ENCODE measurements around the gene SLC7A1. TPM values are rescaled to one million over a fixed set of nuclear protein-coding genes. Genes with fewer than 3 reads are reported as not detected.

Gene SLC7A1
- polyA plus RNA-seq, 1 experiment: 43.2 TPM

DNA sequence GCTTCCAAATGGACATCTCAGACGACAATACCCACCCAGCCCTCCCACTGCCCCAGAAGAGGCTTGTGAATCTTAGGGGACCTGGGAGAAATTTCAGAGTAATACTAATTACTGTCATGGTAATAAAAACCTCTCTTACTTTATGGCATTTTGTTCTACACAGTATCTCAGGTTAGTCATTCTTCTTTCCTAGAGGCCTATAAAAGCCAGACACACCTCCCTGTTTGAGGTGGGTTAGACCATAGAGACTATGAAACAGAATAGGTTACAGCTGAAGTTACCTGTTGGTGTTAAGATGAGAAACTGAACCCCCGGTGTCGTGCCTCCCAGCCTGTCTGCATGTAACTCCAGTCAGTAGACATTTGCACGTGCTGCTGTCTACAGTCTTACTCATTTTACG is 113.9 kb downstream of the SLC7A1 start:
- H3K36me3 ChIP-seq (ENCODE audit: control insufficient read depth, insufficient read depth, low read length): no peaks in the 10 kb centered on the region
- H3K27me3 ChIP-seq (ENCODE audit: control insufficient read depth, insufficient read depth, low read length): peaks cover 16% of the 10 kb centered on the region
- TF ChIP-seq, protein P1, sequence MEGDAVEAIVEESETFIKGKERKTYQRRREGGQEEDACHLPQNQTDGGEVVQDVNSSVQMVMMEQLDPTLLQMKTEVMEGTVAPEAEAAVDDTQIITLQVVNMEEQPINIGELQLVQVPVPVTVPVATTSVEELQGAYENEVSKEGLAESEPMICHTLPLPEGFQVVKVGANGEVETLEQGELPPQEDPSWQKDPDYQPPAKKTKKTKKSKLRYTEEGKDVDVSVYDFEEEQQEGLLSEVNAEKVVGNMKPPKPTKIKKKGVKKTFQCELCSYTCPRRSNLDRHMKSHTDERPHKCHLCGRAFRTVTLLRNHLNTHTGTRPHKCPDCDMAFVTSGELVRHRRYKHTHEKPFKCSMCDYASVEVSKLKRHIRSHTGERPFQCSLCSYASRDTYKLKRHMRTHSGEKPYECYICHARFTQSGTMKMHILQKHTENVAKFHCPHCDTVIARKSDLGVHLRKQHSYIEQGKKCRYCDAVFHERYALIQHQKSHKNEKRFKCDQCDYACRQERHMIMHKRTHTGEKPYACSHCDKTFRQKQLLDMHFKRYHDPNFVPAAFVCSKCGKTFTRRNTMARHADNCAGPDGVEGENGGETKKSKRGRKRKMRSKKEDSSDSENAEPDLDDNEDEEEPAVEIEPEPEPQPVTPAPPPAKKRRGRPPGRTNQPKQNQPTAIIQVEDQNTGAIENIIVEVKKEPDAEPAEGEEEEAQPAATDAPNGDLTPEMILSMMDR (IDR thresholded peaks at IDR 0.05; ENCODE audit: insufficient read depth, low read depth, low read length): no peak
- no peak overlapping the region for H3K4me3 ChIP-seq (ENCODE audit: low read depth, low read length)
- DNase-seq (ENCODE audit: low read depth): no peak
- POLR2A ChIA-PET: no interaction called here
- CTCF ChIA-PET: interaction anchor here (1.2 kb wide), 1 partner anchor 27 kb away, joined by 7 read pairs; no protein-coding TSS in a partner anchor

DNA sequence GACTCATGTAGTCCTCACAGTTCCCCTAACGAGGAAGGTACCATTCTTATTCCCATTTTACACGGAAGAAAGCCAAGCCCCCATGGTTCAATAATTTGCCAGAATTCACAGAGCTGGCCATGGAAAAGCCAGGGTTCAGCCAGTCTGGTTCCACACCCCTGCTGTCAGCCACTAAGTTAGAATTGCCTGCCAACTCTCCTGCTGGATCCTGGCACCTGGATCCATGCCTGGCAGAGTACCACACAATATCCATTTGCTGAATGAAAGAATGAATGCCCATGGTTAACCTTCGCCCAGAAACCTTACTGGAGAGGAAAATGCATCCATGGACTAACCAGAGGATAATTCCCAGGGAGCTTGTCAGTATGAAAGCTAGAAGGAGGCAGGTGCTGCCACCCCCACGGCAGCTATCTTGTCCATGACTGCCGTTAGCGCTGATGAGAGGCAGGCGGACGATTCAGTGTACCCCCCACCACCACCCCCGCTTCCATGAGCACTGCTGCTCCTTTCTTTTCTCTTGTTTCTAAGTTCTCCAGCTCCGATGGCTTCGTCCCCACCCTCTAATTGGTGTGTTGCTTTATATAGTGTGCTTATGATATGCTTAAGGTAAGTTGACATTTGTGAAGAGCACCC is 114.5 kb downstream of the SLC7A1 start:
- TF ChIP-seq, protein P1 (IDR thresholded peaks at IDR 0.05; ENCODE audit: insufficient read depth, low read depth, low read length): no peak
- Histone ChIP-seq H3K36me3 (ENCODE audit: control insufficient read depth, insufficient read depth, low read length) (no peaks in the 10 kb centered on the region), H3K27me3 (ENCODE audit: control insufficient read depth, insufficient read depth, low read length) (peaks cover 16% of the 10 kb centered on the region), H3K4me3 (ENCODE audit: low read depth, low read length) (no peak overlapping the region)
- no peak for DNase-seq (ENCODE audit: low read depth)
- POLR2A ChIA-PET: no interaction called here
- CTCF ChIA-PET: interaction anchor here (1.2 kb wide), 1 partner anchor 27 kb away, joined by 7 read pairs; no protein-coding TSS in a partner anchor

DNA sequence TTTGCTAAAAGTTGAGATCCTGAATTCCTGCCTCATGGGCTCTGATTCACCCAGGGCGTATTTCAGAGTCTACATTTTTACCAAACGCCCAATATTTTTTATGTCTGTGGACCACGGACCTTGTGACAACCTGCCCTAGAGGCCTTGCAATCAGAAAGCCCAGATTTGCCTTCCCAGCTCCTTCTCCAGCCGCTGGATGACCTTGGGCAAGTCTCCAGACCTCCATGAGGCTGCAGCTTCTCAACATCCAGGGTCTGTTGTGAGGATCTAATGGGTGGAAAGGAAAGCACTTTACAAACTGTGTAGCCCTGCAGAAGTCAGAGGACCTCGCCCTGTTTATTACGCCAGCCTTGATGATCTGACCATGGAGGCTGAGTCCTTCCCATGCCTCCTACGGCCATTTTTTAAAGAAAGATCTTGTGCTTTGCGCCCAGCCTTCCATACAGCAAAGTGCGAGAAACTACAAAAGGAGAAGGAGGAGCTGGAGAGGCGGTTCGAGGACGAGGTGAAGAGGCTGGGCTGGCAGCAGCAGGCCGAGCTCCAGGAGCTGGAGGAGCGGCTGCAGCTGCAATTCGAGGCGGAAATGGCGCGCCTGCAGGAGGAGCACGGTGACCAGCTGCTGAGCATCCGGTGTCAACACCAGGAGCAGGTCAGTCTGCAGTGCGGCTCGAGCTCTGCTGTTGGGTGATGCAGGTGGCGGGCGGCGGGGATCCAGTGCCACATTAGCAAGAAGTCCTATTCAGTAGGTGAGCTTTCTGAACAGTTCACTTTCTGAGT is 115.6 kb downstream of the SLC7A1 start:
- no peak overlapping the region for H3K4me3 ChIP-seq (ENCODE audit: low read depth, low read length)
- CTCF ChIA-PET: interaction anchor here (0.8 to 1.1 kb wide), 3 partner anchors 9 to 29 kb away, joined by 3 to 4 read pairs (median 3); no protein-coding TSS in a partner anchor
- no peak for DNase-seq (ENCODE audit: low read depth)
- H3K27me3 ChIP-seq (ENCODE audit: control insufficient read depth, insufficient read depth, low read length): peaks cover 15% of the 10 kb centered on the region
- no peaks in the 10 kb centered on the region for H3K36me3 ChIP-seq (ENCODE audit: control insufficient read depth, insufficient read depth, low read length)
- TF ChIP-seq, protein P1 (IDR thresholded peaks at IDR 0.05; ENCODE audit: insufficient read depth, low read depth, low read length): no peak
- POLR2A ChIA-PET: no interaction called here

DNA sequence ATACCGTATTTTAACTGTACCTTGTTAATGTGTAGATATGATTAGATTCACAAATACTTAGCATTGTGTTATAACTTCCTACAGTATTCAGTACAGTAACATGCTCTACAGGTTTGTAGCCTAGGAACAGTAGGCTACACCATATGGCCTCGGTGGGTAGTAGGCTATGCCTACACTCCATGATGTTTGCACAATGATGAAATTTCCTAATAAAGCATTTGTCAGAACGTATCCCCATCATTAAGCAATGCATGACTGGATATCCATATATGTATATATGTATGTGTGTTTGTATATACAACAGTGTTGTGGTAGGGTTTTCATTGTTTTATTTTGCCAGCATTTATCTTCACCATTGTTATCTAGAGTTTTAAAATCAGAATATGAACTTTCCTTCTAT is 119.4 kb downstream of the SLC7A1 start:
- no peak overlapping the region for H3K4me3 ChIP-seq (ENCODE audit: low read depth, low read length)
- ChIA-PET POLR2A (no interaction called here), CTCF (interaction anchor here (1.2 to 1.4 kb wide), 2 partner anchors 21 to 22 kb away, joined by 4 read pairs; no protein-coding TSS in a partner anchor)
- H3K36me3 ChIP-seq (ENCODE audit: control insufficient read depth, insufficient read depth, low read length): no peaks in the 10 kb centered on the region
- TF ChIP-seq, protein P1 (IDR thresholded peaks at IDR 0.05; ENCODE audit: insufficient read depth, low read depth, low read length): no peak
- peaks cover 12% of the 10 kb centered on the region for H3K27me3 ChIP-seq (ENCODE audit: control insufficient read depth, insufficient read depth, low read length)
- no peak for DNase-seq (ENCODE audit: low read depth)

DNA sequence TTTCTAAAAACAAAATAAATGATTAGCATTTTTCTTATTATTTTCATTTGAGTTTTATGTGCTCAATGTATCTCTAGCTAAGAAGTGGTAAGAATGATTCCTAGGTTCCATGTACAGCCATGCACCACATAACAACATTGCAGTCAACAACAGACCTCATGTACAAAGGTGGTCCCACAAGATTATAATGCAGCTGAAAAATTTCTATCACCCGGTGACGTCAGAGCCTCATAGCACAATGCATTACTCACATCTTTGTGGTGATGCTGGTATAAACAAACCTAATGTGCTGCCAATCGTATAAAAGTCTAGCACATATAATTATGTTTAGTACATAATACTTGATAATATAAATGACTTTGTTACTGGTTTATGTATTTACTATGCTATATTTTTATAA is 120.5 kb downstream of the SLC7A1 start:
- ChIA-PET CTCF (interaction anchor here (0.9 to 2.0 kb wide), 4 partner anchors 9 to 232 kb away, joined by 3 to 6 read pairs (median 5); no protein-coding TSS in a partner anchor), POLR2A (no interaction called here)
- H3K36me3 ChIP-seq (ENCODE audit: control insufficient read depth, insufficient read depth, low read length): no peaks in the 10 kb centered on the region
- peak; percentile 33 for DNase-seq (ENCODE audit: low read depth)
- peaks cover 9% of the 10 kb centered on the region; the same call in 1 of the 2 replicates for H3K27me3 ChIP-seq (ENCODE audit: control insufficient read depth, insufficient read depth, low read length)
- H3K4me3 ChIP-seq (ENCODE audit: low read depth, low read length): no peak overlapping the region
- TF ChIP-seq, protein P1 (IDR thresholded peaks at IDR 0.05; ENCODE audit: insufficient read depth, low read depth, low read length): no peak
